PC-3 (cell line): ENCODE data around the gene KDM6A. TPM values are rescaled to one million over a fixed set of nuclear protein-coding genes. Genes with fewer than 3 reads are reported as not detected.

Experiments used
- ATAC-seq: fragments of 200-7000 bp; cut with Tn5 transposase; 2 replicates; pipeline ENCODE4 v1.9.1; 2020; ENCODE audit warnings: mild to moderate bottlenecking, moderate library complexity
- BruUV-seq: library from RNA; stranded (reverse); fragments of 400-500 nt; replicated peaks from 2 replicates; lab custom pipeline; 2021; lab: Mats Ljungman, UMichigan
- CTCF ChIA-PET: fragments of 300-600 bp; sonication (Branson Sonifier 250); formaldehyde crosslinking; loops from one replicate; lab custom pipeline; 2022; ENCODE audit warnings: antibody characterized with exemption; lab: Charles Lee
- POLR2A ChIA-PET: fragments of 300-600 bp; sonication (Branson Sonifier 250); formaldehyde crosslinking; loops from one replicate; lab custom pipeline; 2022; ENCODE audit warnings: antibody characterized with exemption; ENCODE audit not compliant: unreplicated experiment; lab: Charles Lee
- DNase-seq: peaks from one replicate; pipeline ENCODE4 v3.0.0-alpha.2; 2015
- H2AFZ ChIP-seq: fragments of 300-600 bp; sonication (generic); 2 replicates; pipeline ENCODE4 v1.6.0; 2016; ENCODE audit warnings: antibody characterized with exemption, low read length
- H3F3A ChIP-seq: fragments of 300-600 bp; sonication (generic); one replicate; pipeline ENCODE4 v1.6.0; 2017; ENCODE audit warnings: antibody characterized with exemption, low read length, control low read depth, mild to moderate bottlenecking; ENCODE audit not compliant: unreplicated experiment
- H3K27ac ChIP-seq: fragments of 300-600 bp; sonication (generic); 2 replicates; pipeline ENCODE4 v1.5.1; 2016; ENCODE audit warnings: mild to moderate bottlenecking, low read length
- H3K27me3 ChIP-seq: fragments of 300-600 bp; sonication (generic); 2 replicates; pipeline ENCODE4 v1.6.1; 2016; ENCODE audit warnings: low read length, mixed read lengths
- H3K36me3 ChIP-seq: fragments of 300-600 bp; sonication (generic); 2 replicates; pipeline ENCODE4 v1.6.1; 2016; ENCODE audit warnings: low read depth, mixed run types, low read length, mixed read lengths
- H3K4me1 ChIP-seq: fragments of 300-600 bp; sonication (generic); 2 replicates; pipeline ENCODE4 v1.5.1; 2016; ENCODE audit warnings: low read length; ENCODE audit not compliant: insufficient read depth
- H3K4me2 ChIP-seq: fragments of 300-600 bp; sonication (generic); 2 replicates; pipeline ENCODE4 v1.6.0; 2016; ENCODE audit warnings: low read length
- H3K4me3 ChIP-seq: fragments of 300-600 bp; sonication (generic); 2 replicates; pipeline ENCODE4 v1.5.1; 2016; ENCODE audit warnings: mild to moderate bottlenecking, low read length, mixed read lengths
- H3K79me2 ChIP-seq: fragments of 300-600 bp; sonication (generic); 2 replicates; pipeline ENCODE4 v1.6.1; 2017; ENCODE audit warnings: low read length, mixed read lengths
- H3K9ac ChIP-seq: fragments of 300-600 bp; sonication (generic); 2 replicates; pipeline ENCODE4 v1.6.0; 2016; ENCODE audit warnings: mild to moderate bottlenecking, low read length
- H3K9me2 ChIP-seq: fragments of 300-600 bp; sonication (generic); replicated peaks from 2 replicates; pipeline ENCODE4 v1.6.1; 2016; ENCODE audit warnings: mixed run types, low read length, mixed read lengths
- H3K9me3 ChIP-seq: fragments of 300-600 bp; sonication (generic); 2 replicates; pipeline ENCODE4 v1.6.1; 2016; ENCODE audit warnings: low read length, mixed read lengths
- H4K20me1 ChIP-seq: fragments of 300-600 bp; sonication (generic); 2 replicates; pipeline ENCODE4 v1.6.1; 2016; ENCODE audit warnings: low read length, mixed read lengths
- EZH2 ChIP-seq: fragments of 300-600 bp; sonication (generic); IDR thresholded peaks from one replicate; pipeline ENCODE4 v1.6.1; 2017; ENCODE audit warnings: antibody characterized with exemption, mild to moderate bottlenecking, low read length; ENCODE audit not compliant: unreplicated experiment
- EZH2phosphoT487 ChIP-seq: fragments of 300-600 bp; sonication (generic); IDR thresholded peaks from 2 replicates; pipeline ENCODE4 v1.6.1; 2018; ENCODE audit warnings: mild to moderate bottlenecking, antibody characterized with exemption, low read length, borderline replicate concordance
- intact Hi-C: fragments of 100-400 bp; cut with micrococcal nuclease; formaldehyde crosslinking; loops from 2 replicates; pipeline ENCODE4 v1.9.0; 2023
- total RNA-seq: library from RNA; depleted of rRNA; stranded (reverse); fragments of >200 nt; gene quantifications from 2 replicates; pipeline ENCODE4 v1.2.3, GENCODE V29; 2014
- TF ChIP-seq, protein P1 (sequence below): fragments of 300-600 bp; sonication (generic); conservative IDR thresholded peaks from 2 replicates; pipeline ENCODE4 v1.5.1; 2017; ENCODE audit warnings: antibody characterized with exemption, low read depth, mild to moderate bottlenecking, low read length

Gene KDM6A
- total RNA-seq, 1 experiment from 2014 or later = 31.3 TPM

DNA sequence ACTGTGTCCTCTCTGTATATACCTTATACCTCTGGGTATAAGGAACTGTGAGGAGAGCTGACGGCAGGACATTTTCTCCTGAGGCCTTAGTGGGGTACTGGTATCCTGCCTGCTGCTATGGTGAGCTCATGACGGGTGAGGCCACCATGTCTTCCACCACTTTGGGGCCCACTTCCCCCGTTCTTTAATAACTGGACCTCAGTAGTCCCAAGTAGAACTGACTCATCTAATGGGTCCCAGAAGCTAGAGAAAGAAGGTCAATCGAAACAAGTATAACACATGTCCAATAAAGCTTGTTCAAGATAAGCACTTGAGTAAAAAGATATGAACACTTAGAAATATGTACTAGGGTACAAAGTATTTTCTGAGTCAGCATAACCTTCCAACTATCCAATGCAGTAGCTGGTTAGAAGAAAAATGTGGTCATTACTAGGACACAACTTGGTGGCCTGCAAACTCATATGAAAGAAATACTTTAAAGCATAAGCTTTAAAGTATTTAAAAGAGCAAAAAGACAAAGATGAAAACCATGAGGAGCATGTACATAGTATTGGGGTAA, 256.0 kb downstream of the KDM6A start:
- no peaks in the 10 kb centered on the region for H3K9me2 ChIP-seq
- no peak overlapping the region for H3K9ac ChIP-seq
- peaks cover 3% of the 10 kb centered on the region; the same call in 1 of the 2 replicates for H3K36me3 ChIP-seq
- no peak for ATAC-seq
- no peak for DNase-seq
- H3K9me3 ChIP-seq = 0 out of 2 replicates have a peak, but pooled peaks cover 8% of the 10 kb centered on the region
- no TSS peak for BruUV-seq
- ChIA-PET CTCF (no interaction called here), POLR2A (no interaction called here)
- intact Hi-C loops = no loop called here
- H3K4me2 ChIP-seq = no peak overlapping the region
- H3K79me2 ChIP-seq = no peaks in the 10 kb centered on the region
- no peaks in the 10 kb centered on the region for H4K20me1 ChIP-seq
- TF ChIP-seq, protein P1, sequence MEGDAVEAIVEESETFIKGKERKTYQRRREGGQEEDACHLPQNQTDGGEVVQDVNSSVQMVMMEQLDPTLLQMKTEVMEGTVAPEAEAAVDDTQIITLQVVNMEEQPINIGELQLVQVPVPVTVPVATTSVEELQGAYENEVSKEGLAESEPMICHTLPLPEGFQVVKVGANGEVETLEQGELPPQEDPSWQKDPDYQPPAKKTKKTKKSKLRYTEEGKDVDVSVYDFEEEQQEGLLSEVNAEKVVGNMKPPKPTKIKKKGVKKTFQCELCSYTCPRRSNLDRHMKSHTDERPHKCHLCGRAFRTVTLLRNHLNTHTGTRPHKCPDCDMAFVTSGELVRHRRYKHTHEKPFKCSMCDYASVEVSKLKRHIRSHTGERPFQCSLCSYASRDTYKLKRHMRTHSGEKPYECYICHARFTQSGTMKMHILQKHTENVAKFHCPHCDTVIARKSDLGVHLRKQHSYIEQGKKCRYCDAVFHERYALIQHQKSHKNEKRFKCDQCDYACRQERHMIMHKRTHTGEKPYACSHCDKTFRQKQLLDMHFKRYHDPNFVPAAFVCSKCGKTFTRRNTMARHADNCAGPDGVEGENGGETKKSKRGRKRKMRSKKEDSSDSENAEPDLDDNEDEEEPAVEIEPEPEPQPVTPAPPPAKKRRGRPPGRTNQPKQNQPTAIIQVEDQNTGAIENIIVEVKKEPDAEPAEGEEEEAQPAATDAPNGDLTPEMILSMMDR = no peak
- TF ChIP-seq EZH2phosphoT487 = no peak
- TF ChIP-seq EZH2 = no peak
- no peak overlapping the region for H3K4me3 ChIP-seq
- no peaks in the 10 kb centered on the region for H3K27me3 ChIP-seq
- no peaks in the 10 kb centered on the region for H3F3A ChIP-seq
- H3K27ac ChIP-seq = no peak overlapping the region
- no peak overlapping the region for H2AFZ ChIP-seq
- H3K4me1 ChIP-seq = no peaks in the 10 kb centered on the region

DNA sequence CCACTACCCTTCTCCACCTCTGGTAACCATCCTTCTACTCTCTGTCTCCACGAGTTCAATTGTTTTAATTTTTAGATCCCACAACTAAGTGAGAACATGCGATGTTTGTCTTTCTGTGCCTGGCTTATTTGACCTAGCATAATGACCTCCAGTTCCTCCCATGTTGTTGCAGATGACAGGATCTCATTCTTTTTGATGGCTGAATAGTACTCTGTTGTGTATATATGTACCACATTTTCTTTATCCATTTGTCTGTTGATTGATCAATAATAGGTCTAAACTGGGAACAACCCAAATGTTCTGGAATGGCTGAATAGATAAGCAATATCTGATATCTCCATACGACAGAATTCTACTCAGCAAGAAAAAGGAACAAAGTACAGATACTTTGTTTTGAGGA, 260.5 kb downstream of the KDM6A start:
- H3F3A ChIP-seq = no peaks in the 10 kb centered on the region
- no peaks in the 10 kb centered on the region for H3K36me3 ChIP-seq
- H3K27ac ChIP-seq = no peak overlapping the region
- no peaks in the 10 kb centered on the region for H3K9me2 ChIP-seq
- CTCF ChIA-PET = no interaction called here
- ATAC-seq (no peak), DNase-seq (no peak)
- H3K4me1 ChIP-seq = no peaks in the 10 kb centered on the region
- no peaks in the 10 kb centered on the region for H4K20me1 ChIP-seq
- H3K79me2 ChIP-seq = no peaks in the 10 kb centered on the region
- POLR2A ChIA-PET = no interaction called here
- no peak overlapping the region for H3K4me3 ChIP-seq
- H3K4me2 ChIP-seq = no peak overlapping the region
- no TSS peak for BruUV-seq
- H3K27me3 ChIP-seq = no peaks in the 10 kb centered on the region
- H2AFZ ChIP-seq = no peak overlapping the region
- no peaks in the 10 kb centered on the region for H3K9me3 ChIP-seq
- intact Hi-C loops = no loop called here
- TF ChIP-seq, protein P1 = no peak
- TF ChIP-seq EZH2phosphoT487 (no peak), EZH2 (no peak)
- no peak overlapping the region for H3K9ac ChIP-seq

DNA sequence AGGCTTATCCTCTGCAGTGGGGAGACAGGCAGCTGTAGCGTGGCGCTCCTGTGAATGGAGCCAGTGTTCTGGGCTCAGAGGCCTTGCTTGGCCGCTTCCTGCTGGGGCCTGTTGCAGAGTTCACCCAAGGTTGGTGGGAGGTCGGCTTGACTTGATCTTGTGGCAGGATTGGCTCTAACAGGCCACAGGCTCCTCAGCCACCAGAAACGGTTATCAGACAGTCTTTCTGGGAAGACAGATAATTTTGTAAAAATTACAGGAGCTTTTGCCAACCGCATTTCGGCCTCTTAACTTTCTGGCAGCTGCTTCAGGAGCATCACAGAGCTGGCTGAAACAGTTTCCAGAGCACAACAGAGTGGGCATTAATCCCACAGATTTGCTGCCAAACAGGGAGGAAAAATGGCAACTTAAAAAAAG, 261.3 kb downstream of the KDM6A start:
- TF ChIP-seq, protein P1 = no peak
- TF ChIP-seq EZH2 = no peak
- H3K9ac ChIP-seq = no peak overlapping the region
- H4K20me1 ChIP-seq = no peaks in the 10 kb centered on the region
- intact Hi-C loops = no loop called here
- no peaks in the 10 kb centered on the region for H3K9me3 ChIP-seq
- H3K27ac ChIP-seq = no peak overlapping the region
- H3K36me3 ChIP-seq = no peaks in the 10 kb centered on the region
- H3F3A ChIP-seq = no peaks in the 10 kb centered on the region
- ATAC-seq (no peak), DNase-seq (no peak)
- H3K4me1 ChIP-seq = no peaks in the 10 kb centered on the region
- no peak overlapping the region for H2AFZ ChIP-seq
- BruUV-seq = no TSS peak
- H3K27me3 ChIP-seq = no peaks in the 10 kb centered on the region
- no peaks in the 10 kb centered on the region for H3K79me2 ChIP-seq
- ChIA-PET POLR2A (interaction anchor here (0.6 kb wide), 1 partner anchor 32 kb away, joined by 3 read pairs; no protein-coding TSS in a partner anchor), CTCF (no interaction called here)
- H3K9me2 ChIP-seq = no peaks in the 10 kb centered on the region
- H3K4me2 ChIP-seq = no peak overlapping the region
- no peak overlapping the region for H3K4me3 ChIP-seq
